SU-DHL-6 (cell line): ENCODE data around the gene SRBD1.

Source experiments
- H2AFZ ChIP-seq: fragments of 200-600 bp; sonication (generic); 2 replicates; pipeline ENCODE4 v1.6.1; 2014; ENCODE audit warnings: low read depth, mild to moderate bottlenecking, moderate library complexity, mixed read lengths, antibody characterized with exemption, low read length; ENCODE audit not compliant: severe bottlenecking
- H3F3A ChIP-seq: fragments of 200-600 bp; shearing (Covaris generic); 2 replicates; pipeline ENCODE4 v1.6.0; 2016; ENCODE audit warnings: antibody characterized with exemption, mild to moderate bottlenecking; ENCODE audit not compliant: insufficient read depth
- H3K27ac ChIP-seq: fragments of 200-600 bp; sonication (generic); 2 replicates; pipeline ENCODE4 v1.5.1; 2016; ENCODE audit warnings: low read depth, mild to moderate bottlenecking, low read length, moderate library complexity, mixed read lengths
- H3K27me3 ChIP-seq: fragments of 200-600 bp; sonication (generic), shearing (Covaris generic); 2 replicates; pipeline ENCODE4 v1.6.0; 2014; ENCODE audit warnings: mild to moderate bottlenecking, low read length
- H3K36me3 ChIP-seq: fragments of 200-600 bp; sonication (generic); 2 replicates; pipeline ENCODE4 v1.6.1; 2014; ENCODE audit warnings: mild to moderate bottlenecking, low read length, mixed read lengths
- H3K4me2 ChIP-seq: fragments of 300-600, 200-600 bp; shearing (Covaris generic), sonication (generic); 2 replicates; pipeline ENCODE4 v1.6.0; 2014; ENCODE audit warnings: low read length, low read depth, mild to moderate bottlenecking; ENCODE audit not compliant: poor library complexity, severe bottlenecking
- H3K4me3 ChIP-seq: fragments of 200-600 bp; sonication (generic); 2 replicates; pipeline ENCODE4 v1.5.1; 2014; ENCODE audit warnings: antibody characterized with exemption, low read length, mild to moderate bottlenecking, mixed read lengths; ENCODE audit not compliant: insufficient read depth, poor library complexity, severe bottlenecking
- H3K79me2 ChIP-seq: fragments of 200-600 bp; sonication (generic); 2 replicates; pipeline ENCODE4 v1.6.1; 2014; ENCODE audit warnings: mild to moderate bottlenecking, low read length, moderate library complexity; ENCODE audit not compliant: insufficient read depth
- H3K9ac ChIP-seq: fragments of 200-600 bp; sonication (generic); 2 replicates; pipeline ENCODE4 v1.7.0; 2014; ENCODE audit warnings: mild to moderate bottlenecking, low read length
- H3K9me2 ChIP-seq: fragments of 200-600 bp; sonication (generic); replicated peaks from 2 replicates; pipeline ENCODE4 v1.6.1; 2014; ENCODE audit warnings: low read length; ENCODE audit not compliant: insufficient read depth
- H3K9me3 ChIP-seq: fragments of 200-600 bp; sonication (generic); 2 replicates; pipeline ENCODE4 v1.6.1; 2014; ENCODE audit warnings: low read length, mixed read lengths; ENCODE audit not compliant: insufficient read depth
- H4K20me1 ChIP-seq: fragments of 200-600 bp; sonication (generic); 2 replicates; pipeline ENCODE4 v1.6.1; 2014; ENCODE audit warnings: low read depth, mild to moderate bottlenecking, antibody characterized with exemption, low read length, moderate library complexity, mixed read lengths
- CTCF ChIP-seq: fragments of 200-600 bp; sonication (generic); IDR thresholded peaks from one replicate; pipeline ENCODE4 v1.5.1; 2017; ENCODE audit warnings: antibody characterized with exemption, mild to moderate bottlenecking, low read length, moderate library complexity; ENCODE audit not compliant: insufficient read depth, poor library complexity, severe bottlenecking
- EZH2phosphoT487 ChIP-seq: fragments of 200-600 bp; sonication (generic), shearing (Covaris generic); conservative IDR thresholded peaks from 2 replicates; pipeline ENCODE4 v1.6.1; 2018; ENCODE audit warnings: mild to moderate bottlenecking, antibody characterized with exemption, low read length, moderate library complexity, mixed read lengths

Gene SRBD1

GRCh38 chr2:45649858-45650811 is 39.1 kb upstream of the SRBD1 start:
- H3K27ac ChIP-seq, result no peak overlapping the region
- H3K9ac ChIP-seq, result peak overlapping the region; percentile 71
- H2AFZ ChIP-seq, result peak overlapping the region; percentile 78

GRCh38 chr2:45649462-45649857 is 38.4 kb upstream of the SRBD1 start:
- Histone ChIP-seq H3F3A (peaks cover 3% of the 10 kb centered on the region; the same call in 1 of the 2 replicates), H3K4me2 (peak overlapping the region; percentile 91), H3K9me3 (no peaks in the 10 kb centered on the region), H3K9ac (peak overlapping the region; percentile 71), H3K4me3 (peak overlapping the region; percentile 73), H3K36me3 (no peaks in the 10 kb centered on the region), H3K27me3 (peaks cover 2% of the 10 kb centered on the region; the same call in 1 of the 2 replicates), H3K79me2 (no peaks in the 10 kb centered on the region), H2AFZ (peak overlapping the region; percentile 78), H3K27ac (no peak overlapping the region), H4K20me1 (no peaks in the 10 kb centered on the region), H3K9me2 (no peaks in the 10 kb centered on the region)
- TF ChIP-seq CTCF (no peak), EZH2phosphoT487 (no peak)

More at GRCh38 chr2:45649858-45650811, 39.1 kb upstream of the SRBD1 start:
- Histone ChIP-seq H3K4me3 (peak overlapping the region; percentile 73), H4K20me1 (no peaks in the 10 kb centered on the region), H3K36me3 (no peaks in the 10 kb centered on the region), H3F3A (peaks cover 3% of the 10 kb centered on the region; the same call in 1 of the 2 replicates), H3K9me3 (no peaks in the 10 kb centered on the region), H3K79me2 (no peaks in the 10 kb centered on the region), H3K27me3 (peaks cover 2% of the 10 kb centered on the region; the same call in 1 of the 2 replicates), H3K4me2 (peak overlapping the region; percentile 91), H3K9me2 (no peaks in the 10 kb centered on the region)
- TF ChIP-seq CTCF (no peak), EZH2phosphoT487 (no peak)

DNA sequence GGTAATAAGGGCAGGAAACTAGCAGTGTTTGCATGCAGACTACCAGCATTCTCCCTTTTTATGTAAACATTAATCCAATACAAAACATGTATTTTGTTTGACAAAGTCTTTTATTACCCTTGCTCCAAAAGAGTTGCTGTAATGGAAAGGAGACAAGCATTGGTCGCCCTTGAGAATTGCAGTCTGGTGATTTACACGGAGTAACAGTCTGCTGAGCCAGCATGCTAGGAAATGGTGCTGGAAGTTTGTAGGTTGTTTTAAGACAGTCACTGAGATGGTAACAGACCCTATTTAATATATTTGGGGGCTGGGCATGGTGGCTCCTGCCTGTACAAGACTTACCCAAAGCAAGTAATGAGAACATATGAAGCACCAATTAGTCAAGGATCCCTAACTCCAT is 37.6 kb upstream of the SRBD1 start:
- Histone ChIP-seq H3K27ac (no peak overlapping the region), H3K27me3 (peaks cover 2% of the 10 kb centered on the region; the same call in 1 of the 2 replicates), H3K9me2 (no peaks in the 10 kb centered on the region), H3K36me3 (no peaks in the 10 kb centered on the region), H2AFZ (no peak overlapping the region), H3K9me3 (no peaks in the 10 kb centered on the region), H4K20me1 (no peaks in the 10 kb centered on the region), H3K79me2 (no peaks in the 10 kb centered on the region), H3F3A (peaks cover 3% of the 10 kb centered on the region; the same call in 1 of the 2 replicates), H3K9ac (no peak overlapping the region), H3K4me2 (no peak overlapping the region), H3K4me3 (no peak overlapping the region)
- TF ChIP-seq CTCF, result no peak
- TF ChIP-seq EZH2phosphoT487, result no peak
